Glutamatergic neuron (in vitro differentiated cells): ENCODE results near the gene TMEM198. TPM values are rescaled to one million over a fixed set of nuclear protein-coding genes. Genes with fewer than 3 reads are reported as not detected.
A peak's percentile ranks its signal among the peaks of the same experiment; 100 is the strongest.

Experiments used
- DNase-seq: peaks from one replicate; pipeline ENCODE4 v3.0.0; 2022
- H3K27ac Mint-ChIP-seq: one replicate; pipeline ENCODE4 v1.8.0; 2020; ENCODE audit warnings: mild to moderate bottlenecking, mixed read lengths, inconsistent platforms; ENCODE audit not compliant: unreplicated experiment
- H3K27me3 Mint-ChIP-seq: one replicate; pipeline ENCODE4 v1.8.0; 2020; ENCODE audit warnings: mild to moderate bottlenecking, moderate library complexity, mixed read lengths, inconsistent platforms; ENCODE audit not compliant: unreplicated experiment
- H3K36me3 Mint-ChIP-seq: one replicate; pipeline ENCODE4 v1.8.0; 2020; ENCODE audit warnings: mild to moderate bottlenecking, mixed read lengths, inconsistent platforms; ENCODE audit not compliant: unreplicated experiment
- H3K4me1 Mint-ChIP-seq: one replicate; pipeline ENCODE4 v1.8.0; 2020; ENCODE audit warnings: mild to moderate bottlenecking, low read depth, mixed read lengths, inconsistent platforms; ENCODE audit not compliant: unreplicated experiment
- H3K4me3 Mint-ChIP-seq: one replicate; pipeline ENCODE4 v1.8.0; 2020; ENCODE audit warnings: mild to moderate bottlenecking, mixed read lengths, inconsistent platforms; ENCODE audit not compliant: unreplicated experiment
- H3K9me3 Mint-ChIP-seq: one replicate; pipeline ENCODE4 v1.8.0; 2020; ENCODE audit warnings: mild to moderate bottlenecking, moderate library complexity, mixed read lengths, inconsistent platforms; ENCODE audit not compliant: unreplicated experiment
- total RNA-seq: library from RNA; stranded (reverse); fragmentation: NEBNext Ultra II Directional; extraction: Animal tissue kit (Norgen Biotek cat#: 25700); gene quantifications from one replicate; pipeline ENCODE4 v1.2.1, GENCODE V29; 2021; ENCODE audit not compliant: unreplicated experiment
- TF ChIP-seq, protein P1 (sequence below): fragments of 200-600 bp; sonication (generic); IDR thresholded peaks from one replicate; pipeline ENCODE4 v1.5.0; 2021; ENCODE audit not compliant: partially characterized antibody, unreplicated experiment

The TMEM198 gene
- total RNA-seq, 1 donor from 2014 or later, result 40.9 TPM

DNA sequence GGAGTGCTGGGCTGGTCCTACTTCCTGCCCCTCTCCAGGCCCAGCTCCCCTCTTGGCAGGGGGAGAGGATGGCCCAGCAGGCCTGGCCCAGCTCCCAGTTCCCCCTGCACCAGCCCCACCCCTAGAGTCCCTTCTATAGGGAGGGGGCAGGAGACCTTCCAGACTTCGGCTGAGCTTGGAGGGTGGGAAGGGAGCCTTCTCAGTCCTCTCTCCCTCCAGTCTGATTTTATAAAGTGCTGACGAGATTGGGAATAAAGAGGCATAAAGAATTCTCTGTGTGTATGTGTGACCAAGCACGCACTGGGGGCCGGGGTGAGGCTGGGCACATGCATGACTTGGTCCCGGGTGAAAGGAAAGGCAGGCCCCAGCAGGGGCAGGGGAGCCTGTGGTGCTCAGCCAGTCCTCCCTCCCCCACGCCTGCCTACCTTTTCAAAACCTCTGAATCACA lies 5.3 kb upstream of the TMEM198 start:
- Mint-ChIP-seq H3K4me1 (peaks cover 30% of the 10 kb centered on the region), H3K4me3 (no peak overlapping the region), H3K27ac (peak overlapping the region; percentile 73), H3K36me3 (no peaks in the 10 kb centered on the region), H3K9me3 (peaks cover 14% of the 10 kb centered on the region), H3K27me3 (peaks cover 4% of the 10 kb centered on the region)
- TF ChIP-seq, protein P1, sequence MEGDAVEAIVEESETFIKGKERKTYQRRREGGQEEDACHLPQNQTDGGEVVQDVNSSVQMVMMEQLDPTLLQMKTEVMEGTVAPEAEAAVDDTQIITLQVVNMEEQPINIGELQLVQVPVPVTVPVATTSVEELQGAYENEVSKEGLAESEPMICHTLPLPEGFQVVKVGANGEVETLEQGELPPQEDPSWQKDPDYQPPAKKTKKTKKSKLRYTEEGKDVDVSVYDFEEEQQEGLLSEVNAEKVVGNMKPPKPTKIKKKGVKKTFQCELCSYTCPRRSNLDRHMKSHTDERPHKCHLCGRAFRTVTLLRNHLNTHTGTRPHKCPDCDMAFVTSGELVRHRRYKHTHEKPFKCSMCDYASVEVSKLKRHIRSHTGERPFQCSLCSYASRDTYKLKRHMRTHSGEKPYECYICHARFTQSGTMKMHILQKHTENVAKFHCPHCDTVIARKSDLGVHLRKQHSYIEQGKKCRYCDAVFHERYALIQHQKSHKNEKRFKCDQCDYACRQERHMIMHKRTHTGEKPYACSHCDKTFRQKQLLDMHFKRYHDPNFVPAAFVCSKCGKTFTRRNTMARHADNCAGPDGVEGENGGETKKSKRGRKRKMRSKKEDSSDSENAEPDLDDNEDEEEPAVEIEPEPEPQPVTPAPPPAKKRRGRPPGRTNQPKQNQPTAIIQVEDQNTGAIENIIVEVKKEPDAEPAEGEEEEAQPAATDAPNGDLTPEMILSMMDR, result no peak
- peak; percentile 10 for DNase-seq

DNA sequence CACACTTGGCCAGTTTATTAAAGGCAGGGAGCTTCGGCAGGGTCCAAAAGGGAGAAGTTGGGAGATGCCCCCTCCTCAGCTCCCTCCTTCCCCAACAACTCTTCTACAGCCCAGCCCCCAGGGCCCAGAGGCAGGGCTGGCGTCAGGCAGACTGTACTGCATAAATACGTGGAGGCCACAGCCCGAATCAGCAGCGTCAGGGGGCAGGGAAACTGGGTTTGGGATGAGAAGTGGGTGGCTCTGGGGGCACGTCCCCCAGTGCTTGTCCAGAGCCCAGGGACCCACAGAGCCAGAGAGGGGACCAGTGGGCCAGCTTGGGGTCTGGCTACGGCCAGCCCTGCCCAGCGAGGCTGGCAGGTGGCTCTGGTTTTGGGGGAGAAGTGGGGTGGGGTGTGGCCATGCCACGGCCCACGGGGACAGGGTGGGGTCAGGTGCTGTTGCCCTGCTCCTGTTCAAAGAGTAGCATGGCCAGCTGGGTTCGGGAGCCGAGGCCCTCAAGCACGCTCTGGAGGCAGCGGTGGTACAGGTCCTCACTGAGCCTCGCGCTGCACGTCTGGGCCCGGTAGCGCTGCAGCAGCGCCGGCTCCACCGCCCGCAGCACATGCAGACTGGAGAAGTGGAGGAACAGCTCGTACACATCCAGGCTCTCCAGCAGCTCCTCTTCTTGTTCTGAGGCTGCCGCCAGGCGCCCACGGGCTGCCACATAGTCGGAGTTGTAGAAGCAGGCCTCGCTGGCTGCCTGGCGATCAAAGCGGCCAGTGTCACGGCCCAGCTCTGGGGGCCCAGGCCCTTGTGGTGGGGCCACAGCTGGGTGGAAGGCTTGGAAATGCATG lies 4.7 kb upstream of the TMEM198 start:
- peaks cover 4% of the 10 kb centered on the region for H3K27me3 Mint-ChIP-seq
- H3K9me3 Mint-ChIP-seq, result peaks cover 13% of the 10 kb centered on the region
- H3K36me3 Mint-ChIP-seq, result no peaks in the 10 kb centered on the region
- TF ChIP-seq, protein P1, result no peak
- H3K27ac Mint-ChIP-seq, result peak overlapping the region; percentile 73
- no peak overlapping the region for H3K4me3 Mint-ChIP-seq
- peak; percentile 15 for DNase-seq
- peaks cover 30% of the 10 kb centered on the region for H3K4me1 Mint-ChIP-seq

DNA sequence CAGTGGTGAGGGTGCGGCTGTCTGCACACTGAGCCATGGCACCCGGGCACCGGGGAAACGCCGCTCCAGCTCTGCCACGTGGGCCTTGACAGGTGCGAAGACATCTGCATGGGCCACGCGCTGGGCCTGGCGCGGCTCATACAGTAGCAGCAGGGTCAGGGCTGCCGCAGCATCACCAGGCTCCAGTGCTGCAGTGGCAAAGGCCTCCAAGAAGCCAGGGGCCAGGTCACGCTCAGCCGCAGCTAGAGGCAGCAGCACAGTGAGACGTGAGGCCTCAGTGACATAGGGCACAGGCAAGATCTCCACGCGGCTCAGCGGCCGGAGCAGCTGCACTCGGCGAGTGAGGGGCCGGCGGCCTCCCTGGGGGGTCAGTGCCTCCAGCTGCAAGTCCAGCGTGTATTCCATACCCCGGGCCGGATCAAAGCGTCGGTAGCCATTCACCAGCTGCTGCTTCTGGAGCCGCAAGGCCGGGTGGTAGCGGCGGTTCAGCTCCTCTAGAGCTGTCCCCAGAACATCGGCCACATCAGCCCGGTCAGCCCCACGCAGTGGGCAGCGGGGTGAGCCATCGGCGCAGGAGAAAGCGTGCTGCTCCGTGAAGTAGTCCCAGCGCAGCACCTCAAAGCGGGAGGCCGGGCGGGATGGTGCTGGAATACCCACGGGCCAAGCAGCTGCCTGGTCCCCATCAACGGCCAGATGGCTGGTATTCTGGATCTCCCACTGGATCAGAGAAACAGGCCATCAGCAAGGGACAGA lies 3.7 kb upstream of the TMEM198 start:
- Mint-ChIP-seq H3K27me3 (peaks cover 12% of the 10 kb centered on the region), H3K36me3 (peaks cover 8% of the 10 kb centered on the region), H3K9me3 (peaks cover 22% of the 10 kb centered on the region), H3K4me3 (no peak overlapping the region), H3K4me1 (peaks cover 33% of the 10 kb centered on the region), H3K27ac (no peak overlapping the region)
- TF ChIP-seq, protein P1, result no peak
- DNase-seq, result no peak

DNA sequence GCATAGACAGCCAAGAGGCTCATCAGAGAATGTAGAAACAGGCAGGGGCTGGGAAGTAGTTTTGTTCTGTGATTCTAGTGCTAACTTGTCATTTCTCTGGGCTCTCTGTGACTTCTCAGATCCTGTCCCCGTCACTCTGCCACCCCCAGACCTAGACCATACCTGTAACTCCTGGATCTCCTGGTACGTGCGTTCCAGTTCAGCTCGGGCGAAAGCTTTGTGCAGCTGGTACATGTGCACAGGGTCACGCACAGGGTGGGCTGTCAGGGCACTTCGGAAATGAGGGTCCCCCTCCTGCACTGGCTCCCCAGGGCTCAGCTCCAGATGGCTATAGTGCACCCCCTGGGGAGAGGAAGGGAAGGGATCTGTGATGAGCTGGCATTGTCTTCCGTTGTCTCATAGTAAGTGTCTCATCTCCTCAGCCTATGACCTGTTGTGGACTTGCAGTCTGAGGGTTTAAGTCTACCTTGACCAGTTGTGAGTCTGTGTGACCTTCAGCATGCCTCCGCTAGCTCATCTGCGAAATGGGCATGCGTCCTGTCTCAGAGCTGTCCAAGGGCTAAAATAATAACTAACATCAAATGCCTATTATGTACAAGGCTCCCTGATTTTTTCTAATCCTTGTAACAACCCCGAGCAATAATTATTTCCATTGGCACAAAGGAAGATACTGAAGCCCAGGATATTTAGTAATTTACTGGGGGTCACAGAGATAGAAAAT lies 2.9 kb upstream of the TMEM198 start:
- H3K36me3 Mint-ChIP-seq, result peaks cover 8% of the 10 kb centered on the region
- H3K27ac Mint-ChIP-seq, result peak overlapping the region; percentile 74
- H3K4me3 Mint-ChIP-seq, result peak overlapping the region; percentile 46
- H3K9me3 Mint-ChIP-seq, result peaks cover 18% of the 10 kb centered on the region
- H3K4me1 Mint-ChIP-seq, result peaks cover 30% of the 10 kb centered on the region
- peaks cover 12% of the 10 kb centered on the region for H3K27me3 Mint-ChIP-seq
- TF ChIP-seq, protein P1, result no peak
- DNase-seq, result no peak
